ENCODE data around the gene ALDH1B1. TPM values are rescaled to one million over a fixed set of nuclear protein-coding genes. Genes with fewer than 3 reads are reported as not detected.

The ALDH1B1 gene
- total and polyA plus RNA-seq, 2 of the 13 experiments (the other 11 are each of a cell fraction or from before 2014, with no cell fraction given): 45.1 to 125 TPM

DNA sequence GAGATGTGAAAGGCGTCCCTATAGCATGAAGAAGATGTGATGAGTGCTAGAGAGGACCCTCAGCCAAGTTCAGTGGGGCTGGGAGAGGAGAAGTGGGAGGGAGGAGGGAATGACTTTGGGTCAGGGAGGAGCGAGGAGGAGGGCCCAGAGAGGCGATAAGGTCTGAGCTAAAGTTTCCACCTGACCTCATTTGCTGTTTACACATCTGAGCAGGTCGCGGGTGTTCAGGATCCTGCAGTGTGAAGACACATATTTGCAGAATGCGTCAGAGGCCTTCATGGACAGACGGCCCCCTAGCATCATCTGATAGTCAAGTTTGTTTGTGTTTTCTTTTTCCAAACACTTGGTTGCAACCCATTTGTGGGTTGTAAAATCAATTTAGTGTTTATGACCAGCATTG is 50.7 kb downstream of the ALDH1B1 start (continued):
- TF ChIP-seq, protein P1, sequence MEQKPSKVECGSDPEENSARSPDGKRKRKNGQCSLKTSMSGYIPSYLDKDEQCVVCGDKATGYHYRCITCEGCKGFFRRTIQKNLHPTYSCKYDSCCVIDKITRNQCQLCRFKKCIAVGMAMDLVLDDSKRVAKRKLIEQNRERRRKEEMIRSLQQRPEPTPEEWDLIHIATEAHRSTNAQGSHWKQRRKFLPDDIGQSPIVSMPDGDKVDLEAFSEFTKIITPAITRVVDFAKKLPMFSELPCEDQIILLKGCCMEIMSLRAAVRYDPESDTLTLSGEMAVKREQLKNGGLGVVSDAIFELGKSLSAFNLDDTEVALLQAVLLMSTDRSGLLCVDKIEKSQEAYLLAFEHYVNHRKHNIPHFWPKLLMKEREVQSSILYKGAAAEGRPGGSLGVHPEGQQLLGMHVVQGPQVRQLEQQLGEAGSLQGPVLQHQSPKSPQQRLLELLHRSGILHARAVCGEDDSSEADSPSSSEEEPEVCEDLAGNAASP (CRISPR knock-in tag; IDR thresholded peaks at IDR 0.05; ENCODE audit: borderline replicate concordance): no peak; the same call in 1 of the 2 replicates
- TF ChIP-seq, protein P2, sequence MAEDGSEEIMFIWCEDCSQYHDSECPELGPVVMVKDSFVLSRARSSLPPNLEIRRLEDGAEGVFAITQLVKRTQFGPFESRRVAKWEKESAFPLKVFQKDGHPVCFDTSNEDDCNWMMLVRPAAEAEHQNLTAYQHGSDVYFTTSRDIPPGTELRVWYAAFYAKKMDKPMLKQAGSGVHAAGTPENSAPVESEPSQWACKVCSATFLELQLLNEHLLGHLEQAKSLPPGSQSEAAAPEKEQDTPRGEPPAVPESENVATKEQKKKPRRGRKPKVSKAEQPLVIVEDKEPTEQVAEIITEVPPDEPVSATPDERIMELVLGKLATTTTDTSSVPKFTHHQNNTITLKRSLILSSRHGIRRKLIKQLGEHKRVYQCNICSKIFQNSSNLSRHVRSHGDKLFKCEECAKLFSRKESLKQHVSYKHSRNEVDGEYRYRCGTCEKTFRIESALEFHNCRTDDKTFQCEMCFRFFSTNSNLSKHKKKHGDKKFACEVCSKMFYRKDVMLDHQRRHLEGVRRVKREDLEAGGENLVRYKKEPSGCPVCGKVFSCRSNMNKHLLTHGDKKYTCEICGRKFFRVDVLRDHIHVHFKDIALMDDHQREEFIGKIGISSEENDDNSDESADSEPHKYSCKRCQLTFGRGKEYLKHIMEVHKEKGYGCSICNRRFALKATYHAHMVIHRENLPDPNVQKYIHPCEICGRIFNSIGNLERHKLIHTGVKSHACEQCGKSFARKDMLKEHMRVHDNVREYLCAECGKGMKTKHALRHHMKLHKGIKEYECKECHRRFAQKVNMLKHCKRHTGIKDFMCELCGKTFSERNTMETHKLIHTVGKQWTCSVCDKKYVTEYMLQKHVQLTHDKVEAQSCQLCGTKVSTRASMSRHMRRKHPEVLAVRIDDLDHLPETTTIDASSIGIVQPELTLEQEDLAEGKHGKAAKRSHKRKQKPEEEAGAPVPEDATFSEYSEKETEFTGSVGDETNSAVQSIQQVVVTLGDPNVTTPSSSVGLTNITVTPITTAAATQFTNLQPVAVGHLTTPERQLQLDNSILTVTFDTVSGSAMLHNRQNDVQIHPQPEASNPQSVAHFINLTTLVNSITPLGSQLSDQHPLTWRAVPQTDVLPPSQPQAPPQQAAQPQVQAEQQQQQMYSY (CRISPR knock-in tag; IDR thresholded peaks at IDR 0.05): no peak
- TF ChIP-seq ZNF781 (CRISPR knock-in tag; IDR thresholded peaks at IDR 0.05; ENCODE audit: borderline replicate concordance, not compliant biosample characterization) (no peak), TARDBP (CRISPR knock-in tag; IDR thresholded peaks at IDR 0.05) (no peak), SRF (IDR thresholded peaks at IDR 0.05; ENCODE audit: low read depth, low read length) (no peak), ZNF788 (CRISPR knock-in tag; IDR thresholded peaks at IDR 0.05; ENCODE audit: borderline replicate concordance) (peak; percentile 51; the same call in 1 of the 2 replicates), ZNF20 (CRISPR knock-in tag; IDR thresholded peaks at IDR 0.05) (no peak), ZNF569 (CRISPR knock-in tag; IDR thresholded peaks at IDR 0.05; ENCODE audit: borderline replicate concordance) (no peak), HOXA9 (CRISPR knock-in tag; IDR thresholded peaks at IDR 0.05; ENCODE audit: borderline replicate concordance) (no peak), ZSCAN25 (CRISPR knock-in tag; IDR thresholded peaks at IDR 0.05) (no peak), ATF7-NPFF (CRISPR knock-in tag; IDR thresholded peaks at IDR 0.05; ENCODE audit: low read depth) (no peak), ZNF83 (CRISPR knock-in tag; IDR thresholded peaks at IDR 0.05; ENCODE audit: borderline replicate concordance) (no peak), RORA (CRISPR knock-in tag; IDR thresholded peaks at IDR 0.05) (no peak), SMAD9 (CRISPR knock-in tag; IDR thresholded peaks at IDR 0.05) (no peak), ZNF644 (CRISPR knock-in tag; IDR thresholded peaks at IDR 0.05; ENCODE audit: low read depth) (no peak), FOXA3 (CRISPR knock-in tag; IDR thresholded peaks at IDR 0.05) (peak; percentile 94), ZSCAN22 (CRISPR knock-in tag; IDR thresholded peaks at IDR 0.05) (0 out of 2 replicates have a peak, but pooled peaks have one; percentile 29)
- TF ChIP-seq, protein P3, sequence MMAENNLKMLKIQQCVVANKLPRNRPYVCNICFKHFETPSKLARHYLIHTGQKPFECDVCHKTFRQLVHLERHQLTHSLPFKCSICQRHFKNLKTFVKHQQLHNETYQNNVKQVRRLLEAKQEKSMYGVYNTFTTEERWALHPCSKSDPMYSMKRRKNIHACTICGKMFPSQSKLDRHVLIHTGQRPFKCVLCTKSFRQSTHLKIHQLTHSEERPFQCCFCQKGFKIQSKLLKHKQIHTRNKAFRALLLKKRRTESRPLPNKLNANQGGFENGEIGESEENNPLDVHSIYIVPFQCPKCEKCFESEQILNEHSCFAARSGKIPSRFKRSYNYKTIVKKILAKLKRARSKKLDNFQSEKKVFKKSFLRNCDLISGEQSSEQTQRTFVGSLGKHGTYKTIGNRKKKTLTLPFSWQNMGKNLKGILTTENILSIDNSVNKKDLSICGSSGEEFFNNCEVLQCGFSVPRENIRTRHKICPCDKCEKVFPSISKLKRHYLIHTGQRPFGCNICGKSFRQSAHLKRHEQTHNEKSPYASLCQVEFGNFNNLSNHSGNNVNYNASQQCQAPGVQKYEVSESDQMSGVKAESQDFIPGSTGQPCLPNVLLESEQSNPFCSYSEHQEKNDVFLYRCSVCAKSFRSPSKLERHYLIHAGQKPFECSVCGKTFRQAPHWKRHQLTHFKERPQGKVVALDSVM (CRISPR knock-in tag; IDR thresholded peaks at IDR 0.05): no peak
- TF ChIP-seq, protein P4, sequence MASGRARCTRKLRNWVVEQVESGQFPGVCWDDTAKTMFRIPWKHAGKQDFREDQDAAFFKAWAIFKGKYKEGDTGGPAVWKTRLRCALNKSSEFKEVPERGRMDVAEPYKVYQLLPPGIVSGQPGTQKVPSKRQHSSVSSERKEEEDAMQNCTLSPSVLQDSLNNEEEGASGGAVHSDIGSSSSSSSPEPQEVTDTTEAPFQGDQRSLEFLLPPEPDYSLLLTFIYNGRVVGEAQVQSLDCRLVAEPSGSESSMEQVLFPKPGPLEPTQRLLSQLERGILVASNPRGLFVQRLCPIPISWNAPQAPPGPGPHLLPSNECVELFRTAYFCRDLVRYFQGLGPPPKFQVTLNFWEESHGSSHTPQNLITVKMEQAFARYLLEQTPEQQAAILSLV (CRISPR knock-in tag; IDR thresholded peaks at IDR 0.05; ENCODE audit: borderline replicate concordance): 0 out of 2 replicates have a peak, but pooled peaks have one; percentile 26
- TF ChIP-seq, protein P5, sequence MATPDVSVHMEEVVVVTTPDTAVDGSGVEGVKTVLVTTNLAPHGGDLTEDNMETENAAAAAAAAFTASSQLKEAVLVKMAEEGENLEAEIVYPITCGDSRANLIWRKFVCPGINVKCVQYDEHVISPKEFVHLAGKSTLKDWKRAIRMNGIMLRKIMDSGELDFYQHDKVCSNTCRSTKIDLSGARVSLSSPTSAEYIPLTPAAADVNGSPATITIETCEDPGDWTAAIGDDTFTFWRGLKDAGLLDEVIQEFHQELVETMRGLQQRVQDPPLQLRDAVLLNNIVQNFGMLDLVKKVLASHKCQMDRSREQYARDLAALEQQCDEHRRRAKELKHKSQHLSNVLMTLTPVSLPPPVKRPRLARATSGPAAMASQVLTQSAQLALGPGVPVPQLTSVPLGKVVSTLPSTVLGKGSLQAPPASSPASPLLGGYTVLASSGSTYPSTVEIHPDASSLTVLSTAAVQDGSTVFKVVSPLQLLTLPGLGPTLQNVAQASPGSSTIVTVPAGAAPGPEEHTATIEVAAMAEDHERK (CRISPR knock-in tag; IDR thresholded peaks at IDR 0.05; ENCODE audit: low read depth): no peak

Data from HepG2 (cell line).